Activated effector memory CD4-positive, alpha-beta T cell treated with Interleukin-2 at 50 U/mL for 16 hours (primary cell): ENCODE results near the gene YWHAQ.
A peak's percentile ranks its signal among the peaks of the same experiment; 100 is the strongest.

Experiments used
- DNase-seq: peaks from one replicate; pipeline ENCODE4 v3.0.0-alpha.2; 2020

The YWHAQ gene

DNA sequence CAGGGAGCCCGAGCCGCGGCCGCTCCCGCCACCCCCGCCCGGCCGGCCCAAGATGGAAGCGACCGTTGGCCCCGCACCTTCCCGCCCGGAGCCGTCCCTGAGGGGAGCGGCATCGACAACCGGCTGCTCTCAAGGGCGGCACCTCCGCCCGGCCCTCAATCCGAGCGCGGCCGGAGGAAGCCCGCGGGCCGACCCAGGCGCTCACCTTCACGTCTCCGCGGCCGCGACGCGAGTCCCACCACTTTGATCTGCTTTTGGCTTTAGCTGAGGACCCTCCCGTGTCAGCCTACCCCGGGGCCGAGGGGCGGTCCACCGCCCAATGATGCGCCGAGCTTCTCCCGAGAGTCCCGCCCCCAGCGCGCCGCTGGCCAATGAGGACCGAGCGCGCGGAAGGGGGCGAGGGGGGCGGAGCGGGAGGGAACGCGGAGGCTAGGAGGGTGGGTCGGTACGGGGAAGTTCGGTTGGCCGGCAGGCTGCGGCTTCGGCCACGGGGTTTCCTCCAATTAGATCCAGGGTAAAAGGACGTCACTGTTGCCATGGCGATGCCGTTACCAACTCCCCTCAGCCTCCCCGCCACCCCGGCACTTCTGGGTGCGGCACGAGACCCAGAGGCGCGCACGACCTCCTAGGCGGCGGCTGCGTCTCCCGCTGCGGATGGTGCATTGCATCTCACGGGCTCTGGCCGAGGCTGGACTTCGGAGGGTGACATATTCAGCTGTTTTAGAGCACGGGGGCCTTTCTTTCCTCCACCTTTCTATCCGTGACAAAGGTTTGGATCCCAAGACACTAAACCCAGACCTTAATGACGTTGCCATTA, at the start of gene YWHAQ:
TSS of gene YWHAQ (minus strand) at position 262 of the 817 bp plus-strand sequence. CDS start 545 bp downstream, outside the sequence.
- DNase-seq: peak; percentile 95

DNA sequence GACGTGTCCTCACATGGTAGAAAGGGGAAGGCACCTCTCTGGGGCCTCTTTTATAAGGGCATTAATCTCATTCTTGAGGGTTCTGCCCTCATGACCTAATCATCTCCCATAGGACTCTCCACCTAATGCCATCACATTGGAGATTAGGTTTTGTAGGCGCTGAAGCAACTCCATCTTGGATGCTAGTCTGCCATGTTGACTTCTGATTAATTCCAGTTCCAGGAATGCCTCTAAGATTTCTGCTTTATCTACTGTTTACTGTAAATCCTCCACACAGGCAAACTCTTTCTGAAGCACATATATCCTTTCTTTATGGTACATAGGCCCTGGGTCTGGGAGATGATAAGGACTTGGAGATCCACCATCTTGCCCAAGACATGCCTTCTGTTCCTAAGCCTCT, 49.3 kb upstream of the YWHAQ start:
- DNase-seq: no peak

DNA sequence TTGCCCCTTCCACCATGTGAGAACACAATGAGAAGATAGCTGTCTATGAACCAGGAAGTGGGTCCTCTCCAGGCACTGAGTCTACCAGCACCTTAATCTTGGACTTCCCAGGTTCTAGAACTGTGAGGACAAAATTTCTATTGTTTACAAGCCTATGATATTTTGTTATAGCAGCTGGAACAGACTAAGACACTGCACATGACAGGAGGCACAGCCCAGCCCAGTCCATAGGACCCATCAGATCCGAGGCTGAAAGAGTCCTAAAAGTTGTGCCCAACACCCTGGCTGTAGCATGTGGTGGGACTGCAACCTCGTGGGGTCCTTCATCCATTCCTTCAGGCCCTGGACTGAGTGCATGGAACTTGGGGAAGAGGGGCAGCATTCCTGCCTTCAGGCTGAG, 48.4 kb upstream of the YWHAQ start:
- DNase-seq: no peak

DNA sequence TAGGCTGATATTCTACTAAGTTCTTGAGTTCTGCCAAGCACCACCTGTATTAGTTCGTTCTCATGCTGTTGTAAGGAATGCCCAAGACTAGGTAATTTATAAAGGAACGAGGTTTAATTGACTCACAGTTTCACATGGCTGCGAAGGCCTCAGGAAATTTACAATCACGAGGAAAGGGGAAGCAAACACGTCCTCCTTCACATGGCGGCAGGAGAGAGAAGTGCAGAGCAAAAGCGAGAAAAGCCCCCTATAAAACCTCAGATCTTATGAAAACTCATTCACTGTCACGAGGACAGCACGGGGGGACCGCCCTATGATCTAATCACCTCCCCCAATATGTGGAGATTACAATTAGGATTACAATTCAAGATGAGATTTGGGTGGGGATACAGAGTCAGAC, 47.7 kb upstream of the YWHAQ start:
- no peak for DNase-seq

DNA sequence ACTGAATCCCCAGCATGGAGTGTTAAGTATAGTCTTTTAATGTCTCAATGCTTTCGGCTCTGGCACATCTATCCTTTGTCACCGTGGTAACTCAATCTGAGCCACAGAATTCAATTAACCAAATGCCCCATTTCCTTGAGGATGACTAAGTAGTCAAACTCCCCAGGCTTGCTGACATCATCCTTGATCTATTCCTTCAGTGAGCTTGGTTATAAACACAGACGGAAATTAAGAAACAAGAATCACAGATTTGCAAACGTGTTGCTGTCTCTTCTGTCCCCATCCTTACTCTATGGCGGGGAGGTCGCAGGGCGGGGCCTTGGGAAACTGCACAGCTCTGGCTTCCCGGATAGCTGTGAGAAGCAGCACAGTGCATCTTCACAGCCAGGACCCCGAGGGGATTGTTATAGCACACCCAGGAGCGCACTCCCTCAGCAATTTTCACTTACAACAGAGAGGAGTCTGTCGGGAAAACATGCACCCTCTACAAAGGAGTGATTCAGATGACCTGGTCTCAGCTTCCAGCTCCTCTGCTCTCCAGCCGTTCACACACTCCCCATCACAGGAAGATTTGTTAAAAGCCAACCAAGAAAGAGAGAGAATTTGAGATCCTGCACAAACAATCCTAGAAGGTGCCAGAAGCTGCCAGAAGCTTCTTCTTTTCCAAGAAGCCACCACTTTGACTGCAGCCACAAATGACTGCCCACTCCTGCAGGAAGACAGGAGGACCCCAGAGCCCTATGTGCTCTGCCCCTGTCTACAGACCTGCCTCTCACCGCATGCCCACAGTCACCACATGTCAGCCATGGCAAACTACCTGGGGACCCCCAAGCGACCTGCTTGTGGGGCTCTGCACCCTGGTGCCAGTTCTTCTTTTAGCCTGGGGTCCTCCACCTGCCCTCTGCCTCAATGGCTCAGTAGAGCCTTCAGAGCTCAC, 44.9 kb upstream of the YWHAQ start:
- DNase-seq: no peak

DNA sequence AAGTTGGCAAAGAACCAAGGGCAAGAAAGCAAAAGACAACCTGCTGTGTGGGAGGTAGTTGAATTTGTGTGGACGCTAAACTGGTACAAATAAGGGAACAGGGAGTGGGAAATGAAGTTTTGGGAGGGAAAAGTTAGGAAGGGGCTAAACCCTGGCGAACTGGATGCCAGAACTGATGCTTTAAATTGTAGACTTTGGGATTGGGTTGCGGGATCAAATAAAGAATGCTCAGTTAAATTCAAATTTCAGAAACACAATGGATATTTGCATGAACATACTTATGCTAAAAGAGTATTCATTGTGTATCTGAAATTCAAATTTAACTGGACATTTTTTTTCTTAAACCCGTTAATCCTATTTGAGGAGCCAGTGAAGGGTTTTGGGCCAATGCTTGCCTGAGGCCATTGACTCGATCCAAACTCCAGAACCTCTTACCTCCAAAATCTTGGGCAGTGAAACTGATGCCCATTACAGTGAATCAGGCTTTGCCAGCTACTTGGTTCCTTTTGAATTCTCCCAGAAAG, 44.2 kb upstream of the YWHAQ start:
- no peak for DNase-seq

DNA sequence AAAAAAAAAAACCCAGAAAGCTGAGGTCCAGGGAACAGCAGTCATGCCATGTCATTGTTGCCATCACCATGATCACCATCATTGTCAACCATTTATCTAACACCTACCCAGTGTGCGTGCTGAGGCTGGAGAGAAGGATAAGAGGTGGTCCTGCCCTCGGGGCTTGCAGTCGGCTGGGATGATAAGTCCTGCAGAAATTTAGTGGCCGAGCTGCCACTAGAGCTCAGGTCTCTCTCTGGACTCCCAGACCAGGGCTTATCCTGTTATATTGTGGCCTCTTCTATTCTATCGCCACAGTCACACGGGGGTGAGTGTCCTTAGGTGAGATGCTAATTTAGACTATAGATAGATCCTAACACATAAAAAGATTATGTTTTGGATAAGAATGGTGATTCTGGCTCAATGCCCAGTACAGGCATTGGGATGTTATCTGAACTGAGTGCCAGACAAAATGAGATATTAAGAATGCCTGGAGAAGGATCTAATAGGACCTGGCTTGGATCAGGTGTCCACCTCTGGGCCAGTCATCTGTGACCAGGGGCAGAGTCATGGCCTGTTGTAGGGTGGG, 43.2 kb upstream of the YWHAQ start:
- no peak for DNase-seq

DNA sequence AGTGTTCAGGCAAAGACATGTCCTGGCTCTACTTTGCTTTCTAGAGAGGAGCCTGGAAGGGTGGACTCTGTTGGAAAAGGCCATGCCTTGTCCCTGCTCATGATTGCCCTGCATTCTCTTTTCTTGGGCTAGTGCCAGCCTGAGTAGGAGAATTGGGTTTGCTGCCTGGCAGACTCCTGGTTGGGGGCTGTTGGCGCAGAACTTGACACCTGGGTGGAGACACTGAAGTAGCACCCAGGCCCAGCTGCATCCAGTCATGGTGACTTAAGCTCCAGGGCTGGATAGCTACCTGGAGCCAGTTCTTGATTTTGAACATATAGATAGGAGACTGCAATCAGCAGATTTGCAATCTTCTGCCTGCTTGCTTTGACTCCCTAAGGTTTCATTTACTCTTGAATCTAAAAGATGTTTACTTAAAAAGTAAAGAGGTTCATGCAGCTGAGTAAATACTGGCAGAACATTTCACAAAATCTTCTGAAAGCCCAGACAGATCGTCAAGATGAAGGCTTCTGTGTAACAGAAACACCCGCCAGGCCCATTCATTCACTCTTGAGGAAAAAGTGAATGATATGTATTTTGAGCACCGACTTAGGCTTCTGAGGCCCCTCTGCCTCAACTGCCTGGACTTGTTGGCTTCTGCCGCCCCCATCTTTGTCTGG, 38.0 kb upstream of the YWHAQ start:
- no peak for DNase-seq

DNA sequence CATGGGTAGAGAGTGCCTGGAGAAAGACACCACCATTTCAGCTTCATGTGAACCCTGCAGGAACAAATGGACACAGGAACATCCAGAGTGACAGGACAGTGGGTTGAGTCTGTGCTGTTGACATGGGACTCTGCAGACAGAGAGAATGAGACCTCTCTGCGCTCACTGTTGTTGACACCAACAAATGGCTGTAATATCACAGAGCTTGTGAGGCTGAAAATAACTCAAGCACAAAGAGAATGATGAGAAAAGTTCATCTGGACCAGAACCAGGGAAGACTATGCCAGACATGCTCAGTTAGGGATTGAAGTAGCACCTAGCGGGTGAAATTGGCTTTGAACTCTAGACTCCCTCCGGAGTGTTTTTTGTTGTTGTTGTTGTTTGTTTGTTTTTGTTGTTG, 37.0 kb upstream of the YWHAQ start:
- DNase-seq: no peak

DNA sequence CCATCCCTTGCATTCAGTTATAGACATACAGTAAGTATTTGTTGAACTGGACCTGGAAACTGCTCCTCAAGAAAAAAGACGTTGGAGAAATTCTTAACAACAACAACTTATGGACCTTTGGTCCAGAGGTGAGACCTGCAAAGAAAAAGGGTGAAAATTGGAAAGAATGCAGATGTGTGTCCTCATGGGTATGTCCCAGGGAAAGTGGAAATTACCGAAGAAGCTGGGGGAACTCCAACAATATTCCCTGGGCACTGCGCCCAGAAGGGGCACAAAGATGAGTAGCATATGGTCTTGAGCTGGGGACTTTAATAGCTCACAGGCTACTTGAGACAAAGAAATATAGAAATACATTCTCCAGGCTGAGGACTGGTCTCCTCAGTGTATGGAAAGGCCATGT, 35.5 kb upstream of the YWHAQ start:
- no peak for DNase-seq

DNA sequence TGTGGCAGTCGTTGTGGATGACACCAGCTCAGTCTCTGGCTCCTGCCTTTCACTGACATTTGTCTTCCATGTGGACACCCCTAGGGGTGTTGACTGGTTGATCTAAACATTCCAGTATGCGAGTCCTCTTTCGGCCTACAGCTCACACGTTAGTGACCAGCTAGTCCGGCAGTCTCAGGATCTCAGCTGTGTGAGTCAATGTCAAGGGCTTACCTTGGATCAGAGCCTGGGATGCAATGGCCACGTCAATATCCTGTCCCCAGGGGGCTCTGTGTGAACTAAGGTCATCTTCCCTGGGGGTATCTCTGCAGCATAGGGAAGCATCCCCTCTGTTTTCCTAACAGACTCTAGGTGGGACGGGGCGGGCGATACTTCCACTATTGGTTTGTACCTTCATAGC, 35.1 kb upstream of the YWHAQ start:
- DNase-seq: no peak

DNA sequence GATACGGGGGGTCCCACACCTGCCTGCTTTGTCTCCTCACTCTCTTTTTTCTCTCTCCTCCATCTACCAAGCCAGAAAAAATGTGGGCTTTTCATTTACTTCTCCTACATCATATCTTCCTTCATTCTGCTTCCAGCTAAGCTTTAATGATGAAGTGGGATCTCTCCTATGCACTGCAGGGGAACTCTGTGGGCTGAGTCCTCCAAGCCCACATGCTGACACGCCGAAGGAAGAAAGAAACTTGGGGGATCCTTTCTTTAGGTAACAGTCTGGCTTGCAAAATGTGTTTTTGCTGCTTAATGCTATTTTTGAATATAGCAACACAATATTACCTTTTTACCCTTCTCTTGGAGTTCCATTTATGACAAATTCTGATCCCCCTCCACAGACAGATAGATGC, 33.6 kb upstream of the YWHAQ start:
- no peak for DNase-seq

DNA sequence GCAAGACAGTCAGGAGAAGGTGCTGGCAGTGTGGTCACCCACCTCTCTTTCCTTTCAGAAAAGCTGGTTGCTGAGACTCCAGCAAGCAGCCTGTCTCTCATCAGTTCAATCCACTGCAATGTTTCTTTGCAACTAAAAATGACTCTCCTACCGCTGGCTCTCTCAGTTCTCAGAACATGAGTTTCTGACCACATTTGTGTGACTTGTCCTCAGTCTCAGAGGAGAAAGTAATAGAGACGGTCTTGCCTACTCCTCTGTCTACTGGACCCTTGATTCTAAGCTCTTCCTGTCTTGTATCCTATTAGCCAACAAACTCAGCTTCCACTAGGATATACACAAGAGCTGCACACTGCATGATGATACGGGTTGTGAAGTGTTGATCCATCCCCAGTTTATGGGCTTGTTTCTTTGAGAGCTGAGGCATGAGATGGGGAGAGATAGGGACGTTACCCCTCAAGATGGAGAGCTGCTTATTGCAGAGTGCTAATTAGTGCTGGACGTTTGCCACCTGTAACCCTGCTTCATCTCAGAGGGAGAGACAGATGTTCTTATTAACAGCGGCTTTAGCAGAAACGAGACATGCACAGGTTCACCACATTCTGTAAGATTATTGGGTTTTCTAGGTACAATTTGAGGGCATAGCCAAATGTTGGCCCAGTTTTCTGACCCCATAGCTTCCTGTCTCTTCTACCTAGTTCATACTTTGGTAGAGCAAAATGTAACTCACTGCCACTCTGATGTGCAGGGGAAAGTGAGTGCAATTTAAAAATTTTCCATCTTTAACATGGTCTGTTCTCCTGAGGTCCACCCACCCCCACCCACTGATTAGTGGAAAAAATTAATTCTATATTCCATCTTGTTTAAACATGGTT, 32.4 kb upstream of the YWHAQ start:
- no peak for DNase-seq

DNA sequence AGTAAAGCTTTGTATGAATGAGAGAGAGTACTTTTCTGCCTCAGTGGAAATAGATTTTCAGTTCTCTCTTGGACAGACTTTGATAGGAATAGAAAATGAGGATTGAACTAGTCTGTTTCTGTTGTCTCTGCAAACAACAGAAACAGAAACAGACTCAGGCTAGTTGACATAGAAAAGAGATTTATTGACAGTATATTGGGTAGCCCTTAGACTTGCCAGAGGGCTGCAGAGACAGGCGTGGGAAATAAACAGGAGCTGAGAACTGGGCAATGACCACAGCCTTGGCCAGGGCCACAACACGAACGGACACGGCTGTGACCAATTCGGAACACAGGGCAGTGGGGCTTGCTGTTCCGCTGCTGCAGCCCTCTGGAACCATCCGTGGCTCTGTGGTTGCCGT, 30.5 kb upstream of the YWHAQ start:
- no peak for DNase-seq

DNA sequence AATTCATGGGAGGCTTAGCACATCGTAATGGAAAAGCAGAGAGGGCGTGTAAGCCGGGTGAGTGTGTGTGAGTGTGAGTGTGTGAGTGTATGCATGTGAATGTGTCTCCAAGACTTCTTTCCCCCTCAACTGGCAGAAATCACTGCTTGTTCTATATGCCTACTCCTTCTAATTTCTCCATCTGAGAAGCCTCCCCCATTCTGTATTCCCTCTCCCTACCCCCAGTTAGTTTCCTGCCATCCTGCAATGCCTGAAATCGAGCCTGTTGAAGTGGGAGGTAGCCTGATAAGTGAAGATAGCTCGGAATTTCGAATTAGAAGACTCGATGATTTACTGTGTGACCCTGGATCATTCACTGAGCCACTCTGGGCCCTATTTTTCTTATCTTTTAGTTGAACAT, 30.0 kb upstream of the YWHAQ start:
- DNase-seq: no peak

DNA sequence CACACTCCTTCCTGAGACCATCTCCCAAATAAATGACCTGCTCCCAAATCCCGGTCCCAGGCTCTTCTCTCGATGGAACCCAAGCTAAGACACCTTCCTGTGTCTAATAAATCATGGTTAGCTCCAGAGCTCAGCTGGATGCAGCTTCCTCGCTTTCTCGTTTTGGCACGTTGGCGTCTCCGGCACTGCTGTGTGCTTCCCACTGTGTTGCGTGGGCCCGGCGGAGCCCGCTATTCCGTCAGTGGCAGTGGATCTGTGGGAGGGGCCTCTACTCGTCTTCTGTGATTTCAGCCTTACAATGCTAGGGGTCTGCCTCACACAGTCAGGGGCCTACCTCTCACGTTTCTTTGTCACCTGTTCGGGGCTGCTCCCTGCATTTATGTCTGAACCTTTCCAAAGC, 29.4 kb upstream of the YWHAQ start:
- no peak for DNase-seq

DNA sequence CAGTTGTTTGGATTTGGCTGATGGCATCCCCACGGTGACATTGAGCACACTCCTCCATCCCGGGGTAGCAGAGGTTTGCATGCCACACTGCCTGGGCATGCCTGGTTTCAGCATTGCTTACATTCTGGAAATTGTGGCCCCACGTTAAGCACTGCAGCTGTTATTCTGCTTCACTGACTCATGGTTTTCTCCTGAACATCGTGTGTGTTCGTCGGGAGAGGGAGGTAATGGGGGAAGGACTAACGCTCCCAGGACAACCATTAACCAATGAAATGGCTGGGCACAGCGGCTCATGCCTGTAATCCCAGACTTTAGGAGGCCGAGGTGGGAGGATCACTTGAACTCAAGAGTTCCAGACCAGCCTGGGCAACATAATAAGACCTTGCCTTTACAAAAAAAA, 28.2 kb upstream of the YWHAQ start:
- DNase-seq: no peak

DNA sequence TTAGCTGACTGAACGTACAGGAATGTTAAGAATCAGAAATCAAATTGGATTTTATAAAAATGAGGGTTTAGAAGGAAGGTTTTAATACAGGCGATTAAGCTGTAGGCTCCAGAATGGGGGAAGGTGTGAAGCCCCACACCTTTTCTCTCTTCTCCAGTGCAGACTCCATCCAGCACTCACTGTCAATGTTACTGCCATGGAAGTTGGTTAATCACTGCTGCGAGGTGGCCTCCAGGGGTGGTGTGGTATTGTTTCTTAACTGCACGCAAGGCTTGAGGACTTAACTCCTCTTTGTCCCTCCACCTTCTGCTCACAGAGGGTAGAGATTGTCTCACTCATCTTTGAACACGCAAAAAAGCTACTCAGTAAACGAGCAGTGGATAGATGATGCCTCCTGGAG, 26.9 kb upstream of the YWHAQ start:
- no peak for DNase-seq

DNA sequence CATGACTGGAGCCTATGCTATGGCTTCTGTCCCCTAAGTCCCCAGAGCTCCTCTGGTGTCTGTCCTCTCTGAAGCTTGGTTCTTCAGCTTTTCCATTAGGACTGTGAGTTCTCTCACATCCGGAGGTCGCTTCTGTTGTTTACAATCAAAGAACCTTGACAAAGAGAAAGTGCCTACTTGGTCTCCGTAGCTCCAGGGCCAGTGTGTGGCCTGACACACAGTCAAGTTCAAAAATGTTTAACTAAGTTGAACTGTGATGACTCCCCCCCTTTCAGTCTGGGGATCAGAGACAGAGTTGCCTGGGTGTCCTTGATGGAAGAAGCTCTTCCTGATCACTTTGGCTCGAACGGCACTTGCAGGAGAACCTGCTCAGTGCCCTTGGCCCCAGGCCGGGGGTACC, 26.3 kb upstream of the YWHAQ start:
- DNase-seq: no peak

DNA sequence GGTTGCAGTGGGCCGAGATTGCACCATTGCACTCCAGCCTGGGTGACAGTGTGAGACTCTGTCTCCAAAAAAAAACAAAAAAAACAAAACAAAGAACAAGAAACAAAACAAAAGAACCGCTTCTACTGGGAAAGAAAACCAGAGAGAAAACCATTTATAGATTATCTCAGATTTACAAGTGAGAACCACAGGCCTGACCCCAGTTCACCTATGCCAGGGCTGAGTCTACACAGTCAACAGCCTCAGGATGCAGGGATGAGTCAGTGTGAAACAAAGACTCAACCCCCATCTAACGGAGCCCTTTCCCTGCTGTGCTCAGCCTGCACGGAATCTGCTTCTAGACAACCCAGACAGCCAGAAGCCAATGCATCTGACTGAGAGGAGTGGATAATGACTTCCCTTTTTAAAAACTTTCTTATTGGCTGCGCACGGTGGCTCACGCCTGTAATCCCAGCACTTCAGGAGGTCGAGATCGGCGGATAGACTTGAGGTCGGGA, 25.5 kb upstream of the YWHAQ start:
- peak; percentile 54 for DNase-seq

DNA sequence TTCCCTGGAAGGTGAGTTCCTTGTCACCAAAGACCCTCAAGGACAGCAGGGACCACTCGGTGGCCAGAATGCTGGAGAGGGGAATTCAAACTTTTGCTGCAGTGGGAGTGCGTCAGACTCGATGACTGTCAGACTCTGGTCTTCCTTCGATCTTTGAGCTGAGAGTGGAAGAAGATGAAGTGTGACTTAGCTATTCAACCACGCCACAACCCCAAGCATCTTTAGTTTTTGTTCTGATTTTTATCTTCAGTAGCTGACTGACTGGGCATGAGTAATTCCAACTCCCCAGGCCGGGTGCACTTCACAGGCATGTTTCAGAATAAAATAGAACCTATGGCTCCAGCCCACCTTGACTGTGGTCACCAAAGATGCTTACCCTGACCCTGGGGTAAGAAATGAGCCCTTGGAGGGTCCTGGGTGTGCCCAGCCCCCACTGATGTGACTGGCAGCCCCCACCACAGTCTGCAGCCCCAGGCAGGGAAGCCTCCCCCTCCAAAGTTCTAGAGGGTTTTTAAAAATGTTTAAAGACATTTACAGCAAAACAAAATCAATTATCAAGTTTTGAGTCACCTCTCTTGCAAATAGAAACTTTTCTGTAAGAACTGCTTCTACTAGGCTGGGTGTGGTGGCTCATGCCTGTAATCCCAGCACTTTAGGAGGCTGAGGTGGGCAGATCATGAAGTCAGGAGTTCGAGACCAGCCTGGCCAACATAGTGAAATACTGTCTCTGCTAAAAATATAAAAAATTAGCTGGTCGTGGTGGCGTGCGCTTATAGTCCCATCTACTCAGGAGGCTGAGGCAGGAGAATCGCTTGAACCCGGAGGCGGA, 24.9 kb upstream of the YWHAQ start:
- no peak for DNase-seq
